Umbilical cord (tissue), 2 donors: ENCODE data around the gene FOXO4. TPM values are rescaled to one million over a fixed set of nuclear protein-coding genes. Genes with fewer than 3 reads are reported as not detected.
"Not testable (repeated sequence)": the region's sequence is repeated elsewhere in the genome, so short reads cannot be mapped to it uniquely, and the experiment has no call there.

Source experiments
- DNase-seq: peaks from one replicate; pipeline ENCODE4 v3.0.0-alpha.2; 2015; ENCODE audit warnings: low spot score
- total RNA-seq: library from RNA; depleted of rRNA; stranded (reverse); fragments of >200 nt; gene quantifications from one replicate; pipeline ENCODE4 v1.2.3, GENCODE V29; 2014; ENCODE audit warnings: low replicate concordance; ENCODE audit not compliant: insufficient read depth

Gene FOXO4, protein sequence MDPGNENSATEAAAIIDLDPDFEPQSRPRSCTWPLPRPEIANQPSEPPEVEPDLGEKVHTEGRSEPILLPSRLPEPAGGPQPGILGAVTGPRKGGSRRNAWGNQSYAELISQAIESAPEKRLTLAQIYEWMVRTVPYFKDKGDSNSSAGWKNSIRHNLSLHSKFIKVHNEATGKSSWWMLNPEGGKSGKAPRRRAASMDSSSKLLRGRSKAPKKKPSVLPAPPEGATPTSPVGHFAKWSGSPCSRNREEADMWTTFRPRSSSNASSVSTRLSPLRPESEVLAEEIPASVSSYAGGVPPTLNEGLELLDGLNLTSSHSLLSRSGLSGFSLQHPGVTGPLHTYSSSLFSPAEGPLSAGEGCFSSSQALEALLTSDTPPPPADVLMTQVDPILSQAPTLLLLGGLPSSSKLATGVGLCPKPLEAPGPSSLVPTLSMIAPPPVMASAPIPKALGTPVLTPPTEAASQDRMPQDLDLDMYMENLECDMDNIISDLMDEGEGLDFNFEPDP
- 13.5 TPM for total RNA-seq

DNA sequence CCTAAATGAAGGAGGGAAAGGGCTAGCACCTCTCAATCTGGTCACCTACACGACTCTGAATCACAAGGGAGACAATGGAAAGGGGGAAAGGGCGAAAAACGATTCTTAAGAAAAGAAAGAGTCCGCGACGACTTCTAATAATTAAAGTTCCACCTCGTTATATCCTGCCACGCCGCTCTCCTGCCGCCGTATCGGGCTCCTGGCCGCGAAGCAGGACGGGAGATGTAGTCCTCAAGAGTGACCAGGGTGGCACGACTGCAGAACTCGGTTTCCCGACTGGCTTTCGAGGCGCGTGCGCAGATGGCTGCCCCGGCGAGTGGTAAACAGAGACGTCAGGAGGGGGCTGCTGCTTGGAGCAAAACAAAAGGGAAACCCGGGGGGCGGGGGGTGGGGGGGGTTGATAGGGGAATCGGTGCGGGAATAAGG lies at the start of gene FOXO4:
FOXO4 (plus strand) TSS at position 297 of the 426 bp plus-strand sequence. CDS start 678 bp downstream, outside the sequence.
- peak; percentile 93 for DNase-seq

DNA sequence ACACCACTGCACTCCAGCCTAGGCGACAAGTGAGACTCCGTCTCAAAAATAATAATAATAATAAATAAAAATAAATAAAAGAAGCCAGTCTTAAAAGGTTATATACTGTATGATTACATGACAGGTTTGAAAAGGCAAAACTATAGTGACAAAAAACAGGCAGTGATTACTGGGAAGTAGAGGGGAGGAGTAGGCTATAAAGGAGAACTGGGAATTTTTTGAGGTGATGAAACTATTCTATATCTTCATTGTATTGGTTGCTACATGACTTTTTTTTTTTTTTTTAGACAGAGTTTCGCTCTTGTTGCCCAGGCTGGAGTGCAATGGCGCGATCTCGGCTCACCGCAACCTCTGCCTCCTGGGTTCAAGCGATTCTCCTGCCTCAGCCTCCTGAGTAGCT lies 47.8 kb upstream of the FOXO4 start:
- DNase-seq = not testable (repeated sequence)

DNA sequence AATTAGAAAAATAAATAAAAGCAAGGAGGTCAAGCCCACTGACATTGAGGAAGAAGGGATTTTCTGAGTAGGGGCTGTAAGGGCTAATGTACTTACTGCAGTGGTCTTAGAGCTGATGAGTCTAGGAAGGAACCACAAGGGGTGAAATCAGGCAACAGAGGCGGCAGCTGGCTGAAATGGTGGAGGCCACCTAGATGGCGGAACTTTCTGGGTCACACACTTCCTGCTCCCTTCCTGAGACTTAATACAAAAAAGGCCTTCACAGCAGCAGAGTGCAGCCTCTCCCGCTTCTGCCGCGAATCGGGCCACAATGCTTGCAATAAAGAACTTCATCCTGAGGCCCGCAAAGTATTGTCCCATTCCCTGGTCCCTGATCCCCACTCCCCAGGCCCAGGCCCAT lies 42.9 kb upstream of the FOXO4 start:
- no peak for DNase-seq

DNA sequence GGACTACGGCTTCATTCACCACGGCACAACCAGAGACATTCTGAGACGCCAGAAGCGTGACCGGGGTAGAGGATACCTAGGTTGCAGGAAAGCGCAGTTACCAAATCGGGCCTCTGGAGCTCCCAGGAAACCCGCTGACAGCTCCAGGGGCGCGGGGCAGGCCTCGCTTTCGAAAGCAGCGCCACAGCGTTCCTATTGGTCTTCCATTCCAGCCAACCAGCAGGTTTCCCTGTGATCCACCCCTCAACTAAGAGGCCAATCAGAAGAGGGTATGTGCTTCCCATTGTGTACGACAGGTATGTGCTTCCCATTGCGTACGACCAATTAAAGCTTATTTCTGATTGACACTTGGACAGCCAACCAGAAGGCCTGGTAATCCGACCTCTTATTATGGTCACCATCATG lies 42.4 kb upstream of the FOXO4 start:
- DNase-seq = peak; percentile 14

DNA sequence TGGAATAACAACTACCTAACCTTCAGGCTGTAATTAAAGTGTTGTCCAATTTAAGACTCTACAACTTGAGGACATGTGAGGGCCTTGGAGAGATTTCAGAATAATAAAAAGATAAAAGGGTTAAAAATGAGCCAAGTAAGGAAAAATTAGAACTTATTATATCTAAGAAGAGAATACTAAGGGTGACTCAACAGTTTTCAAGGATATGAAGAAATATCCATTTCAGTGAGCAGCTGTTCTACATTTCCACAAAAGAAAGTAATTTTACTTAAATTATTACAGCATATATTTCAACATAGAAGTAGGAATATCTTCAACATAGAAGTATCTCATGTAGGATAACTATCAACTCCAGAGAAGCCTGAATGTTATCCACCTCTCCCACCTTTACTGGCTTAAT lies 38.8 kb upstream of the FOXO4 start:
- DNase-seq = no peak

DNA sequence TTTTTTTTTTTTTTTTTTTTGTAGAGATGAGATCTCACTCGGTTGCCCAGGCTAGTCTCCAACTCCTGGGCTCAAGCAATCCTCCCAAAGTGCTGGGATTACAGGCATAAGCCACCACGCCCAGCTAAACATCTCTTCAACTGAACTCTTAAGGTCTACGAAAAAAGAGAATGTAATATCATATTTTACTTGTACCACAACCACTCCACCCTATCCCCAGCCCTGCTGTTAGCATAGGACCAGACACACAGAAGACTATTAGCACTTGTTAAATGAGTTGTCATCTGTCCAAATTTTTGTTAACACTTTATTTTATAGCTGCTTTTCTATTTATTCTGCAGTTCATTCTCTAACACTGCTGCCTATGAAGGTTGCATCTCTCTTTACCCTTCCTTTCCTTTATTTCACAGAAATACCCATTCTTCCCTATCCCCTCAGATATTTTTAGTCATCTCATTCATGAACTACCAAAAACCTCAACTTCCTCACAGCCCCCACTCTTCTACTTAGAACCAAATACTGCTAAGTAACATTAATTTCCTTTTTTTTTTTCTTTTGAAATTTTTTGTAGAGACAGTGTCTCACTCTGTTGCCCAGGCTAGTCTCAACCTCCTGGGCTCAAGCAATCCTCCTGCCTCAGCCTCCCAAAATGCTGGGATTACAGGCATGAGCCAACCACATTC lies 37.7 kb upstream of the FOXO4 start:
- DNase-seq = no peak

DNA sequence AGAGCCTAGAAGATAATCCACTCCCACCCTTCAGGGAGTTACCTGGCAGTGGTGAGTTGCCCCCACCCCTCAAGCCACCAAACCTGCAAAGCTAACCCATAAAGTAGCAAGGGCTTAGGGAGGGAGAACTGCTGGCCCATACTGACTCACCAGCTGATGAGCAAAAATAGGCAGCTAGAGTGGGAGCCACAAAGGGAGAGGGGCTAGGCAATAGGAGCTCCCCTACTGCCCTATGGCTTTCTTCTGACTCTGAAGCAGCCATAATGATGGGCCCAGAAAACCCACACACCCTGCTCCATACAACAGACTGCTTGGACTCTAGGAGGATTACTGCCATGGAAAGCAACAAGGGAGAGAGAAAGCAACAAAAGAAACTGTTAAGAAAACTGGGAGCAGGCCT lies 35.5 kb upstream of the FOXO4 start:
- no peak for DNase-seq

DNA sequence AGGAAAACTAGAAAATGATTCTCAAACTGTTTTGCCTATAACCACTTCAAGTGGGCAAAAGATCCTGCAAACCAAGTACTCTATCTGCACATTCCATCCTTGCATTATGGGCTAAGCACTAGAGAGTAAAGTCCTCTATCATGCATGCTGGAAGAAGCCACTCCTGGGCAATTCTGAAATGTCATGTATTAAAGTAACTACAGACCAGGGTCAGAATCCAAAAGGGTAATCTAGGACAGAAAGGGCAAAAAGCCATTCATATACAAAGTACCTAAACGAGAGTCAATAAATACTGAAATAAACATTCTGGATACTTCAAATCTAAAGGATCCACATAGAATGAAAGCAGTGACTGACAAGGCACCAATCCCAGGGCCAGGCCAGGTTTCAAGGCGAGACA lies 28.6 kb upstream of the FOXO4 start:
- DNase-seq = peak; percentile 2

DNA sequence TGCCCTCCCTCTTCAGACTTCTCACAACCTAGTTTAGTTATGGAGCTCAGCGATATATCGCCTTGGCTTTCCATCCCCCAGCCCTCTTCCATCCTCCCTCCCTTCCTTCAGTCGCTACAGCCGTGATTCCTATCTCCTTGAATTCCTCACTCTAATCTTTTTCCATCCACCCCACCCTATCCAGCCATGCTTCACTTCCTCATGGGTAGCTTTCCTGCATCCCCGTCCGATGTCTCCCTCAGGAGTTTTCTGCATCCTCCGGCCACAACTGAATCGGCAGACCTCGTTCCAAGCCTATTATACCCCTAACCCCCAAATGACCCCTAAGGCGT lies 28.0 kb upstream of the FOXO4 start:
- peak; percentile 60 for DNase-seq

DNA sequence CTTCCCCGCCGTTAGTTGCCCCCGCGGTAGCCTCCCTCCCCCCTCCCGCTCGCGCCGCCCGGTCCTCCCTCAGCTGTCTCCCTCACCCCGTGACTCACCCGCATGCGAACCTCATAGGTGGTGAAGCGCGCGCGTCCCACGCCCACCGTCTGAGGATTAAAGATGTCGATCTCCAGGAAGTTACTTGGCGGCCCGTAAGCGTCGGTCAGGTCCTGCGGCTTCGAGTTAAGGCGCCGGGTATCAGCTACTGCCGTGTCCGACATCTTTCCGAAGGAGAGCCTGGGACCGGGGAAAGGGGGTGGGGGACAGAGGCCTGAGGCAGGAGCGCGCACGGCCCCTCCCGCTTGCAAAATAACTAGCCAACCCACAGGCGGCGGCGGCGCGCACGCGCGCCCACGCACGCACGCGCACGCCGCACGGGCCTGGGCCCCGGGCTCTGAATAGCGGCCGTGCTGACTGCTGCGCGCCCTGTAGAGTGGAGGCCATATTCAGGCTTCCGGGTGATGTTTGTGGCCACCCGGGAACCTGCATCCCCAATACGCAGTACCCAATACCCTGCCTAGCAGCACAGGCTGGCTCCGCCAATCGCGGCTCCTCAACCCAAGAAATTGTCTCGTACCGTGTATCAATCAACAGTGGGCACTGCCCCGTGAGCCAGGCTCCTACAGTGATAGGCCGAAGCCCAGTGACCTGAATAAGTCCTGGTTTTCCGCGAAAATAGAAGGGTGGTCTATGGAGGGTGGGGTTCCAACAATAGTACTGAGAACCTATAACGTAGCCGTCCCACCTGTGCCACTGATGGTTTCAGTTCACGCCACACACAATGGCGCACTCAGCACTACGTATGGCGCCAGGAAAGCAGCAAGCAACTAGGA lies 27.4 kb upstream of the FOXO4 start, which contains the start of gene SNX12:
SNX12 (minus strand) TSS at position 291 of the 875 bp plus-strand sequence; CDS start at position 263, 28 bp downstream.
- DNase-seq = peak; percentile 96

DNA sequence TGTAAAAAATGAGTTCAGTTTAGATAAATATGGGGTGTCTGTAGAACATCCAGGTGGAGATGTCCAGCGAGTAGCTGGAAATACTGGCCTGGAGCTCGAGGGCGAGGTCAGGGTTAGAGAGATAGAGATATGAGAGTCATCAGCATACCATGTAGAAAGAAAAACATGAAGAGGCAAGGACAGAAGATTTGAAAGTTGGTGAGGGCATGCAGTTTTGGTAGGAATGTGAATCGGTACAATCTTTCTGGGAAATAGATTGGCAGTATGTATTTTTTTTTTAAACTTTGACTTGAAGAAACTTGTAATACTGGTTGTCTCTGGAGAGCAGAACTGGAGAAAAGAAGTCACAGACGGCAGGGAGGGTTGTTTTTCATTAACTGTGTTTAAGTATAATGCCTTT lies 25.1 kb upstream of the FOXO4 start:
- peak; percentile 12 for DNase-seq

DNA sequence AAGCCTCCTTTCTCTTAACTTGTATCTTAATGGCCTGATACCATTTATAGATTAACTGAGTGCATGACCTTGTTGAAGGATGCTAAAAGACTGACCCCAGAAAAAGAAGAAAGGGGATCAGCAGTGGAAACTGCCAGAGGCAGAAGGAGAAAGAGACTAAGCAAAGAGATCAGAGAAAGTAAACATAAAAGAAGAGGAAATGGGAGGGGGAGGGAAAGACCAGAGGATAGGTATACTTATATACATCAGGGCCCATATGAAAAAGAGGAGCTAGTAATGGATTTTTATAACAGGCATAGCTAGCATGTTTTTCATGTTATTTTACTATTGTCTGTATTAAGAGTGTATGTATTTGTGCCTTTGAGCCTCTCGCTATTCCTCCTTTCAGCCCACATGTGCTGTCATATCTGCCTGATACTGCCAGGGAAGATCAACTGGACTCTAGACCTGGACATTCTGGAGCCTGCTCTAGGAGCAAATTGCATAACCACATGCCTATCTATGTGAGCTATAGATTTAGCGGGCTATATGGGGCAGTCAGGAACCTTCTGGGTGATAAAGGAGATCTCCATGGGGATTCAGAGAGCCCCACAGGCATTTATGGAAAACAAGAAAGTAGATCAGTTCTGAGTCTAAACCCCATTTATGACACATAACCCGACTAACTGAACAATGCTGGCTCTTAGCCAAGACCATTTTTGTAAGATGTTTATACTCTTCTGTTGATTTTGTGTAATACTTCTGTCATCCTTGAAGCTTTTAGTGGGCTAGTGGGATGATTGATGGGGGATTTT lies 14.1 kb upstream of the FOXO4 start:
- peak; percentile 50 for DNase-seq

DNA sequence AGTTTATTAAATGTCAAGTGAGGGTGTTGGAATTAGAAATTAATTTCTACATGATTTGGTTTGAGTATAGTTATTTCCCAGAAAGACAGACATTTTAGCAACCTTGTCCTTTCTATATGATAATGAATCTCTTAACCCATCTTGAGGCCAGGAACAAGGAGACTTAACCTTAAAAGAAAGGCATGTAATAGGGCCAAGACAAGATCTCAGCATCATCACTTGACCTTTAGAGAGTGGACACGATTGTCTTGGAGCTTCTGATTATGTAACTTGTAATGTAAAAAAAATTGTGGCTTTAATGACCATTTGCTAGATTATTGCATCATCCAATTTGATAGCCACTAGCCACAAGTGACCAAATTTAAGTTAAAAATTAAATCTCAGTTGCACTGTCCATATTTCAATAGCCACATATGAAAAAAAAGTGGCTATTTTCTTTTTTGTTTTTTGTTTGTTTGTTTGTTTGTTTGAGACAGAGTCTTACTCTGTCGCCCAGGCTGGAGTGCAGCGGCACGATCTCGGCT lies 13.5 kb upstream of the FOXO4 start:
- no peak for DNase-seq

DNA sequence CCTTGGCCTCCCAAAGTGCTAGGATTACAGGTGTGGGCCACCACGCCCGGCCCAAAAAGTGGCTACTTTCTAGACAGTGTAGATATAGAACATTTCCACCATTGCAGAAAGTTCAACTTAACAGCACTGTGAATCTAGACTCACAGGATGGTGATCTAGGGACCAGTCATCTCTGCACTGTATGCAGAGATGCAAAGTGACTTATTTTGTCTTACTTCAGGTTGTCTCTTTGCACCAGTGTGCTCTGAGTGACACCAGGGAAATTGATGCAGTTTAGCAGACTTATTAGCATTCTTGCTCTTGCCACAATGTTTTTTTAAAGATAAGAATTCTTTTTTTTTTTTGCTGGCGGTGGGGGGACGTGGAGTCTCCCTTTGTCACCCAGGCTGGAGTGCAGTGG lies 12.8 kb upstream of the FOXO4 start:
- DNase-seq = no peak

DNA sequence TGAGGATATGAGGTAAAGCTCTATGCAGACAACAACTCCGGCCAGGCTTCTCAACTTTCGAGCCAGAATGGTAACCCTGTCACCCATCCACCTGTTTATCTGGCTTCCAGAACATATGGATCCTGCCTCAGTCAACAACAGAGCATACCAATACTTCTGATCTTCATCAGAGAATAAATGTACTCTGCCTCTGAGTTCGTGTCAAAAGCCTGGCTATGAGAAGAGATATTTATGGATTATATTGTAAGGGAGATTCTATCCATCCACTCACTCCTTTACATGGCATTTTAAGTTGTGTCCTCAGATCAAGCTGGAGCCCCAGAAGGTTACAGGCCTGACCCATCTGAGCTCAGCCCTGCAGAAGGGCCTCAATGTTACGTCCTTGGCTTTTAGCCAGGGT lies 9.8 kb upstream of the FOXO4 start:
- no peak for DNase-seq

DNA sequence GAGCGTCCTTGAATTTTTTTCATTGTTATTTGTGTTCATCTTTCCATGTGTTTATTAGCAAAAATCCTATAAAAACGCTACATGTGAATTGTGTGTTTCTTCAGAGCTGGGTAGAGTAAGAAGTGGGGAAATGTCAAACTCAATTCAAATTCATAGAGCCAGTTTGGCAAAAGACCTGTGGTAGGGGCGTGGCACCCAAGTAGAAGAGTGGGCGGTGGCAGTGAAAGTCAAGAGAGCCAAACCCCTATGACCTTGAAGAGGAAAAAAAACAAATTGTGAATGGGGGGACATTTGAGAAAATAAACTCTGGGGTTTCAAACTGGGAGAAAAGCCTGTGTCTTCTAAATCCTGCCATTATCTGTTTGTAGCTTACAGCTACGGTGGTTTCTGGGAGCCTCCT lies 4.4 kb upstream of the FOXO4 start:
- no peak for DNase-seq

DNA sequence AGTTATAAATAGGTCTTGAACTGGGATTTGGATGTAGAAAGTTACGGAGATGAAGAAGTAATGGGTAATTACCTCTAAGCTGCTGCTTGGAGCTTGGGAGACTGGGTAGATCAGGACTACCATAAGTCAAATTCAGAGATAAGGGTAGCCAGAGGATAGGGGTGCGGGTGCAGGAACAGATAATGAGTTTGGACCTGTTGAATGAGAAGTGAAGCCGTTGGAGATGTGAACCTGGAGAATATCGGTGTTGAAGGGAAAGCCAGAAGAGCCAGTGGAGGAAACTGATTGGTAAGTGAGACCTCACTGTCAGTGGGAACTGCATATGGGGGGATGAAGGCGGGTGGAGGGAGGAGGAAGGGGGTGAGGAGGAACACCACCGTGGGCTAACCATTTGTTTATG lies 618 bp upstream of the FOXO4 start:
- DNase-seq = no peak

DNA sequence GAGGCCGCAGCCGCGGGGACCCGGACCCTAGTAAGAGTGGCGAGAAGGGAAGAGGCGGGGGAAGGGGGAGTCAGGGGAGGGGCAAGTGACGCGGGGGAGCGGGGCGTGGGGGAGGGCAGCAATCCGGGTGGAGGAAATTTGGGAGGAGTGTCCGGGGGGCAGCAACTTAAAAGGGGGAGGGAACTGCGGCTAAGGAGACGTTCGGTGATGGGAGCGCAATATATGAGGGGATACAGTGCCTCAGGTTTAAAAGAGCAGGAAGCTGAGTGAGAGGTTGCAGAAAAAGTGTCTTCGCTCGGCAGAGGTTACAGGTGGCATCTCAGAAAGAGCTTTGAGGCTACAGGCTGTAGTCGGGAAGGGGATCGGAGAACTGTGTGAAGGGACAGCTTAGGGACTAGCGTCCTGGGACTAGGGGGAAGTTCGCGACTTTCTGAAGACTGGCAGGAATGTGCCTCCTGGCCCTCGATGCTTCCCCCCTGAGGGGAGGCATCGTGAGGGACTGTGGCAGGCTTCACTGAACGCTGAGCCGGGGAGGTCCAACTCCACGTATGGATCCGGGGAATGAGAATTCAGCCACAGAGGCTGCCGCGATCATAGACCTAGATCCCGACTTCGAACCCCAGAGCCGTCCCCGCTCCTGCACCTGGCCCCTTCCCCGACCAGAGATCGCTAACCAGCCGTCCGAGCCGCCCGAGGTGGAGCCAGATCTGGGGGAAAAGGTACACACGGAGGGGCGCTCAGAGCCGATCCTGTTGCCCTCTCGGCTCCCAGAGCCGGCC lies 519 bp downstream of the FOXO4 start:
- DNase-seq = peak; percentile 59

DNA sequence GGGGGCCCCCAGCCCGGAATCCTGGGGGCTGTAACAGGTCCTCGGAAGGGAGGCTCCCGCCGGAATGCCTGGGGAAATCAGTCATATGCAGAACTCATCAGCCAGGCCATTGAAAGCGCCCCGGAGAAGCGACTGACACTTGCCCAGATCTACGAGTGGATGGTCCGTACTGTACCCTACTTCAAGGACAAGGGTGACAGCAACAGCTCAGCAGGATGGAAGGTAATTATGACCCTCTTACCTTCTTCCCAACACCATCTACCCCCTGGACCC lies 1.0 kb downstream of the FOXO4 start:
- DNase-seq = no peak

DNA sequence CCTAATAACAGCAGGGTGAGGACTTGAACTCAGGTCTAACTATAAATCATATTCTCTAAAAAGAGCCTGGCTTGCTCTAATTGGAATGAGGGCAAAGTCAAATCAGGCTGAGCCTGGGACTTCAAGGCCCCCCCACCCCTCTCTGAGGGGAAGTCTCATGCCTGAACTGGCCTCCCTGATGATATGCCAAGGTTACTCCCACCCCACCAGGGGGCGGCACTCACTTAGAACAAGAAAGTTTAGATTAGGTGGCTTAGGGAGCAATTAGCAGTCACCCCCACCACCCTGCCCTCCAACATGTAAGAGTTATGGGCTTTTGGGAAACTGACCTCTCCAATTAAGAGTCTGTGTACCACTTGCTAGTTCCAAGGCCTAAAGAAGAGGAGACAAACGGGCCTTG lies 2.7 kb downstream of the FOXO4 start:
- DNase-seq = no peak
